HepG2 (cell line): ENCODE measurements around the gene TNP2. TPM values are rescaled to one million over a fixed set of nuclear protein-coding genes. Genes with fewer than 3 reads are reported as not detected.

Experiments used
- KAT7 ChIP-seq: IDR thresholded peaks from 2 replicates; pipeline ENCODE4 v1.6.1; 2018; ENCODE audit warnings: borderline replicate concordance, missing compliant biosample characterization
- KLF11 ChIP-seq: IDR thresholded peaks from 2 replicates; pipeline ENCODE4 v1.6.1; 2016; ENCODE audit warnings: missing compliant biosample characterization
- ZNF350 ChIP-seq: sonication (generic); formaldehyde crosslinking; IDR thresholded peaks from 2 replicates; pipeline ENCODE4 v1.4.0; 2020; ENCODE audit warnings: mild to moderate bottlenecking, low read depth, missing genetic modification reagents, borderline replicate concordance
- ZNF605 ChIP-seq: sonication (generic); formaldehyde crosslinking; IDR thresholded peaks from 2 replicates; pipeline ENCODE4 v1.8.0; 2022; ENCODE audit warnings: mild to moderate bottlenecking, missing genetic modification reagents
- ZNF615 ChIP-seq: sonication (generic); formaldehyde crosslinking; IDR thresholded peaks from 2 replicates; pipeline ENCODE4 v1.5.0; 2020; ENCODE audit warnings: mild to moderate bottlenecking, missing genetic modification reagents, borderline replicate concordance
- ZNF75D ChIP-seq: sonication (generic); formaldehyde crosslinking; IDR thresholded peaks from 2 replicates; pipeline ENCODE4 v1.8.1; 2023; ENCODE audit warnings: missing genetic modification reagents, mild to moderate bottlenecking, borderline replicate concordance
- ZNF780A ChIP-seq: sonication (generic); formaldehyde crosslinking; IDR thresholded peaks from 2 replicates; pipeline ENCODE4 v1.8.0; 2022; ENCODE audit warnings: mild to moderate bottlenecking, missing genetic modification reagents, moderate library complexity
- polyA plus RNA-seq, 8 experiments: library from polyadenylated mRNA; depleted of rRNA in 3 of 8; stranded (reverse) in 7 of 8; unstranded in 1 of 8; fragments of >200 nt; fragmentation: Illumina TruSeq in 4 of 8; extraction: Trizol in 4 of 8; gene quantifications; 2 replicates each; pipeline versions ENCODE4 v1.2.1 to v1.2.3, GENCODE V29; 2011 to 2016; ENCODE audit warnings: low read depth in 4 of 8, missing spikeins in 1 of 8, mixed read lengths in 1 of 8; ENCODE audit not compliant: insufficient read depth in 1 of 8
- total RNA-seq, 5 experiments: library from RNA; depleted of rRNA; stranded (reverse); fragments of >200 nt; fragmentation: Illumina TruSeq; extraction: Trizol; gene quantifications; 2 replicates each; pipeline ENCODE4 v1.2.3, GENCODE V29; 2016; ENCODE audit warnings: low read depth in 1 of 5
- TF ChIP-seq, protein P1 (sequence below): sonication (generic); formaldehyde crosslinking; IDR thresholded peaks from 2 replicates; pipeline ENCODE4 v1.4.0; 2020; ENCODE audit warnings: missing genetic modification reagents, mild to moderate bottlenecking, borderline replicate concordance
- TF ChIP-seq, protein P2 (sequence below): sonication (generic); formaldehyde crosslinking; IDR thresholded peaks from 2 replicates; pipeline ENCODE4 v1.4.0; 2020; ENCODE audit warnings: missing genetic modification reagents
- TF ChIP-seq, protein P3 (sequence below), 2 experiments: sonication (generic) in 1 of 2; formaldehyde crosslinking in 1 of 2; IDR thresholded peaks; 2 replicates each; pipeline versions ENCODE4 v1.6.1 to v1.9.0; 2014 to 2022; ENCODE audit warnings: antibody characterized with exemption in 1 of 2, borderline replicate concordance in 1 of 2, inconsistent platforms in 1 of 2, low read depth in 1 of 2, missing genetic modification reagents in 1 of 2
- TF ChIP-seq, protein P4 (sequence below): sonication (generic); formaldehyde crosslinking; IDR thresholded peaks from 2 replicates; pipeline ENCODE4 v1.8.1; 2022; ENCODE audit warnings: low read depth, mild to moderate bottlenecking, missing genetic modification reagents

TNP2 gene
- total and polyA plus RNA-seq, 2 of the 13 experiments (the other 11 are each of a cell fraction or from before 2014, with no cell fraction given), result not detected

DNA sequence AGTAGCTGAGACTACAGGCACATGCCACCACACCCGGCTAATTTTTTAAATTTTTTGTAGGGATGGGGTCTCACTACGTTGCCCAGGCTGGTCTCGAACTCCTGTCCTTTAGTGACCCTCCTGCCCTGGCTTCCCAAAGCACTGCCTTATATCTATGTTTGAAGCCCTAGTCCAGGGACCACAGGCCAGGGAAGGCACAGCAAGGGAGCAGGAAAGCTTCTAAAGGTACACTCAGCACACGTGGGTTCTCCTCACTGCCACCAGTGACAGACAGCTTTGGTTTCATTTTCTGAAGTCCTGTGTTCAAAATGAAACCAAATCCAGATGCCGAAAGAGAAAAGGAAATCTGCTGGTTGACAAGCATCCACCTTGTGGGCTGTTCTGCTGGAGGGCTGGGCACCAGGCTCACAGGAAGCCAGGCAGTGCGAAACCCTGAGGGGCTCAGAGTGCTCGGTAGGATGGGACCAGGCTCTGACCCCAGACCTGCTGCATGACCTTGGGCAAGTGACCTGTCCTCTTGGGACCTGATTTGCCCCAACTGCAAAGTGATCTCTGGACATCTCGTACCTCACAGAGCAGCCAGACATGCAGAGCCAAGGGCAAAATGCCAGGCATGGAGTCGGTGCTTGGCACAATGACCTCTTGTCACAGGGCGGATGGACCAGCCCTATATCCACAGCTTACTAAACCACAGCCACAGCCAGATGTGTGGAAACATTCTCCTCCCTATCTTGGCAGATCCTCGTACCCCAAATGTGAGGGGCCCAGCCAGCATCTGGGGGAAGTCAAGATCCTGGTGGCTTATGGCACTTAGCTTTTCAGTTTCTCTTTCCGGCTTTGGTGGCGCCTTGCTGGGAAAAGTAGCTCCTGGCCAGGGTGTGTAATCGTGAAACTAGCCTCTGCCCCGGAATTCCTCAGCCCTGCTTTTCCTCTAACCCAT is 10.3 kb downstream of the TNP2 start (continued):
- no peak for TF ChIP-seq KLF11 (CRISPR knock-in tag)
- peak; percentile 84 for TF ChIP-seq ZNF605 (CRISPR knock-in tag)
- 0 out of 2 replicates have a peak, but pooled peaks have one; percentile 63 for TF ChIP-seq ZNF350
- no peak for TF ChIP-seq ZNF75D
- TF ChIP-seq, protein P1, sequence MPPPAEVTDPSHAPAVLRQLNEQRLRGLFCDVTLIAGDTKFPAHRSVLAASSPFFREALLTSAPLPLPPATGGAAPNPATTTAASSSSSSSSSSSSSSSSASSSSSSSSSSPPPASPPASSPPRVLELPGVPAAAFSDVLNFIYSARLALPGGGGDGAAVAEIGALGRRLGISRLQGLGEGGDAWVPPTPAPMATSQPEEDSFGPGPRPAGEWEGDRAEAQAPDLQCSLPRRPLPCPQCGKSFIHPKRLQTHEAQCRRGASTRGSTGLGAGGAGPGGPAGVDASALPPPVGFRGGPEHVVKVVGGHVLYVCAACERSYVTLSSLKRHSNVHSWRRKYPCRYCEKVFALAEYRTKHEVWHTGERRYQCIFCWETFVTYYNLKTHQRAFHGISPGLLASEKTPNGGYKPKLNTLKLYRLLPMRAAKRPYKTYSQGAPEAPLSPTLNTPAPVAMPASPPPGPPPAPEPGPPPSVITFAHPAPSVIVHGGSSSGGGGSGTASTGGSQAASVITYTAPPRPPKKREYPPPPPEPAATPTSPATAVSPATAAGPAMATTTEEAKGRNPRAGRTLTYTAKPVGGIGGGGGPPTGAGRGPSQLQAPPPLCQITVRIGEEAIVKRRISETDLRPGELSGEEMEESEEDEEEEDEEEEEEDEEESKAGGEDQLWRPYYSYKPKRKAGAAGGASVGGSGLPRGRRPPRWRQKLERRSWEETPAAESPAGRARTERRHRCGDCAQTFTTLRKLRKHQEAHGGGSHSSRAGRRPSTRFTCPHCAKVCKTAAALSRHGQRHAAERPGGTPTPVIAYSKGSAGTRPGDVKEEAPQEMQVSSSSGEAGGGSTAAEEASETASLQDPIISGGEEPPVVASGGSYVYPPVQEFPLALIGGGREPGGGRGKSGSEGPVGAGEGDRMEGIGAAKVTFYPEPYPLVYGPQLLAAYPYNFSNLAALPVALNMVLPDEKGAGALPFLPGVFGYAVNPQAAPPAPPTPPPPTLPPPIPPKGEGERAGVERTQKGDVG, result peak; percentile 20; the same call in 1 of the 2 replicates
- TF ChIP-seq, protein P2, sequence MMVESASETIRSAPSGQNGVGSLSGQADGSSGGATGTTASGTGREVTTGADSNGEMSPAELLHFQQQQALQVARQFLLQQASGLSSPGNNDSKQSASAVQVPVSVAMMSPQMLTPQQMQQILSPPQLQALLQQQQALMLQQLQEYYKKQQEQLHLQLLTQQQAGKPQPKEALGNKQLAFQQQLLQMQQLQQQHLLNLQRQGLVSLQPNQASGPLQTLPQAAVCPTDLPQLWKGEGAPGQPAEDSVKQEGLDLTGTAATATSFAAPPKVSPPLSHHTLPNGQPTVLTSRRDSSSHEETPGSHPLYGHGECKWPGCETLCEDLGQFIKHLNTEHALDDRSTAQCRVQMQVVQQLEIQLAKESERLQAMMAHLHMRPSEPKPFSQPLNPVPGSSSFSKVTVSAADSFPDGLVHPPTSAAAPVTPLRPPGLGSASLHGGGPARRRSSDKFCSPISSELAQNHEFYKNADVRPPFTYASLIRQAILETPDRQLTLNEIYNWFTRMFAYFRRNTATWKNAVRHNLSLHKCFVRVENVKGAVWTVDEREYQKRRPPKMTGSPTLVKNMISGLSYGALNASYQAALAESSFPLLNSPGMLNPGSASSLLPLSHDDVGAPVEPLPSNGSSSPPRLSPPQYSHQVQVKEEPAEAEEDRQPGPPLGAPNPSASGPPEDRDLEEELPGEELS (CRISPR knock-in tag), result peak; percentile 55
- TF ChIP-seq, protein P3, sequence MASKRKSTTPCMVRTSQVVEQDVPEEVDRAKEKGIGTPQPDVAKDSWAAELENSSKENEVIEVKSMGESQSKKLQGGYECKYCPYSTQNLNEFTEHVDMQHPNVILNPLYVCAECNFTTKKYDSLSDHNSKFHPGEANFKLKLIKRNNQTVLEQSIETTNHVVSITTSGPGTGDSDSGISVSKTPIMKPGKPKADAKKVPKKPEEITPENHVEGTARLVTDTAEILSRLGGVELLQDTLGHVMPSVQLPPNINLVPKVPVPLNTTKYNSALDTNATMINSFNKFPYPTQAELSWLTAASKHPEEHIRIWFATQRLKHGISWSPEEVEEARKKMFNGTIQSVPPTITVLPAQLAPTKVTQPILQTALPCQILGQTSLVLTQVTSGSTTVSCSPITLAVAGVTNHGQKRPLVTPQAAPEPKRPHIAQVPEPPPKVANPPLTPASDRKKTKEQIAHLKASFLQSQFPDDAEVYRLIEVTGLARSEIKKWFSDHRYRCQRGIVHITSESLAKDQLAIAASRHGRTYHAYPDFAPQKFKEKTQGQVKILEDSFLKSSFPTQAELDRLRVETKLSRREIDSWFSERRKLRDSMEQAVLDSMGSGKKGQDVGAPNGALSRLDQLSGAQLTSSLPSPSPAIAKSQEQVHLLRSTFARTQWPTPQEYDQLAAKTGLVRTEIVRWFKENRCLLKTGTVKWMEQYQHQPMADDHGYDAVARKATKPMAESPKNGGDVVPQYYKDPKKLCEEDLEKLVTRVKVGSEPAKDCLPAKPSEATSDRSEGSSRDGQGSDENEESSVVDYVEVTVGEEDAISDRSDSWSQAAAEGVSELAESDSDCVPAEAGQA (IDR thresholded peaks at IDR 0.05; ENCODE audit: low read depth), result no peak; the same call in 1 of the 2 replicates
- TF ChIP-seq, protein P3 (CRISPR knock-in tag; IDR thresholded peaks at IDR 0.05; ENCODE audit: borderline replicate concordance), result no peak; the same call in 1 of the 2 replicates
- no peak for TF ChIP-seq ZNF615 (CRISPR knock-in tag)
- TF ChIP-seq, protein P4, sequence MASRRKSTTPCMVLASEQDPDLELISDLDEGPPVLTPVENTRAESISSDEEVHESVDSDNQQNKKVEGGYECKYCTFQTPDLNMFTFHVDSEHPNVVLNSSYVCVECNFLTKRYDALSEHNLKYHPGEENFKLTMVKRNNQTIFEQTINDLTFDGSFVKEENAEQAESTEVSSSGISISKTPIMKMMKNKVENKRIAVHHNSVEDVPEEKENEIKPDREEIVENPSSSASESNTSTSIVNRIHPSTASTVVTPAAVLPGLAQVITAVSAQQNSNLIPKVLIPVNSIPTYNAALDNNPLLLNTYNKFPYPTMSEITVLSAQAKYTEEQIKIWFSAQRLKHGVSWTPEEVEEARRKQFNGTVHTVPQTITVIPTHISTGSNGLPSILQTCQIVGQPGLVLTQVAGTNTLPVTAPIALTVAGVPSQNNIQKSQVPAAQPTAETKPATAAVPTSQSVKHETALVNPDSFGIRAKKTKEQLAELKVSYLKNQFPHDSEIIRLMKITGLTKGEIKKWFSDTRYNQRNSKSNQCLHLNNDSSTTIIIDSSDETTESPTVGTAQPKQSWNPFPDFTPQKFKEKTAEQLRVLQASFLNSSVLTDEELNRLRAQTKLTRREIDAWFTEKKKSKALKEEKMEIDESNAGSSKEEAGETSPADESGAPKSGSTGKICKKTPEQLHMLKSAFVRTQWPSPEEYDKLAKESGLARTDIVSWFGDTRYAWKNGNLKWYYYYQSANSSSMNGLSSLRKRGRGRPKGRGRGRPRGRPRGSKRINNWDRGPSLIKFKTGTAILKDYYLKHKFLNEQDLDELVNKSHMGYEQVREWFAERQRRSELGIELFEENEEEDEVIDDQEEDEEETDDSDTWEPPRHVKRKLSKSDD (CRISPR knock-in tag), result no peak
- no peak for TF ChIP-seq ZNF780A (CRISPR knock-in tag)
- TF ChIP-seq KAT7, result no peak
